Pancreas (tissue), 10 donors: ENCODE data around the gene ATP1B3. TPM values are rescaled to one million over a fixed set of nuclear protein-coding genes. Genes with fewer than 3 reads are reported as not detected.

Experiments used
- ATAC-seq, 4 donors: fragments of 200-7000 bp; cut with Tn5 transposase; one replicate each; pipeline versions ENCODE4 v1.8.0 to v1.9.1; 2020; ENCODE audit warnings: mild to moderate bottlenecking in 4 of 4, moderate library complexity in 4 of 4
- DNase-seq, 6 donors: peaks; one replicate each; pipeline ENCODE4 v3.0.0-alpha.2; 2020
- FAIRE-seq: peaks from 2 replicates; lab custom pipeline; 2012; peaks lifted over from hg19 to GRCh38; lab: Jason Lieb, UNC
- H3K27ac ChIP-seq, 4 donors: fragments of 200-600 bp; sonication (generic); 1 replicate in 3 of 4; 2 replicates in 1 of 4; pipeline versions ENCODE4 v1.5.0 to v1.8.0; 2020
- H3K27me3 ChIP-seq, 4 donors: fragments of 200-600 bp; one replicate each; pipeline ENCODE4 v1.8.0; 2021
- H3K36me3 ChIP-seq, 3 donors: fragments of 200-600 bp; sonication (generic) in 1 of 3; one replicate each; pipeline versions ENCODE4 v1.5.0 to v1.8.0; 2020 to 2021
- H3K4me1 ChIP-seq, 3 donors: fragments of 200-600 bp; one replicate each; pipeline ENCODE4 v1.8.0; 2021
- H3K4me3 ChIP-seq, 4 donors: fragments of 200-600 bp; sonication (generic) in 2 of 4; one replicate each; pipeline versions ENCODE4 v1.5.0 to v1.8.0; 2020 to 2021
- H3K9me3 ChIP-seq, 4 donors: fragments of 200-600 bp; one replicate each; pipeline ENCODE4 v1.8.0; 2021
- WGBS, 2 donors: extraction: QIAGEN DNeasy Blood & Tissue Kit; methylation state at CpG; one replicate each; pipeline ENCODE4 v1.1.7; 2013; 5-methylcytosine and 5-hydroxymethylcytosine counted together
- intact Hi-C, 3 donors: fragments of 100-400 bp; cut with DNase I; formaldehyde crosslinking; loops; one replicate each; pipeline versions ENCODE4 v1.11.1 to v1.14.2; 2022
- polyA plus RNA-seq, 2 donors: library from polyadenylated mRNA; stranded (reverse); fragments of 200-250 nt; gene quantifications; one replicate each; pipeline ENCODE4 v1.2.3, GENCODE V29; 2013
- total RNA-seq, 6 donors: library from RNA; stranded (reverse); fragmentation: NEBNext Ultra II Directional in 4 of 6; extraction: Animal tissue kit (Norgen Biotek cat#: 25700) in 4 of 6; gene quantifications; one replicate each; pipeline versions ENCODE4 v1.2.1 to v1.2.4, GENCODE V29; 2021 to 2023
- TF ChIP-seq, protein P1 (sequence below), 4 donors: fragments of 200-600 bp; sonication (generic) in 3 of 4; IDR thresholded peaks; one replicate each; pipeline versions ENCODE4 v1.5.0 to v1.8.0; 2021; ENCODE audit warnings: antibody characterized with exemption in 4 of 4
- donor health status: healthy with polysubstance abuse.
- donor health status: DM: no; HTN: no; CAD: no; lungs with moderate emphysema.
- donor health status: DM: no; HTN: no; CAD: no.
- donor health status: control.
- donor health status: control.
- donor health status: Bipolar disorder and iron deficiency.
- donor health status: DM: yes; HTN: yes; CAD: no.
- donor health status: DM: no; HTN: no; CAD: no.
- donor health status: DM: no; HTN: no; CAD: no.
- donor health status: DM: yes; HTN: yes; CAD: no.

The ATP1B3 gene
- total and polyA plus RNA-seq, 8 donors: 6.7 to 53.0 (median 21.2) TPM

DNA sequence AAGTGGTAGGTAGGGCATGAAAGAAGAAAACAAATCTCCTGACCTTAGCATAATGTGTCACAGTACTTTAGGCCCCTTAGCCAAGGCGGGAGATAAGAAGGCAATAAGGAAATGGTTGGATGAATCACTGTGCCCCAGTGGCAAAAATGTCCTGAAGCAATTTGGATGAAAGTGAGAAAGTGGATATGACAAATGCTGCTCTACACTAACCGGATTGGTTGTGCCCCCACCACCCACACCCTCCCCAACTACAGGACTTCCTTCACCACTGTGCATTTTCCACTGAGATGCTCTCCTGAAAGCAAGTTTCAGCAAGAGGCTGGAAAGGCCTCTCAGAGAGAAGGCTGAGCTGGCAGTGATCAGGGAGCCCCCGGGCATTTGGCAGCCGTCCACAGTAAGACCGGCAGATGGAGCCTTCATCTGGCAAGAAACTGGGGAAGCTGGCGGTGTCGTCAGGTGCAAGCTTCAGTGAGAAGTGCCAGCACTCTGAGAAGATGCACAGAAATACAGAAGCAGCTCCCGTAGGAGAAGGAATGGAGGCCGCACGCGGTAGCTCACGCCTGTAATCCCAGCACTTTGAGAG is 63.8 kb downstream of the ATP1B3 start:
- WGBS, 2 donors: 57 to 61% methylated on average over 12 of the region's 12 CpGs
- Histone ChIP-seq H3K27me3 (no peaks in the 10 kb centered on the region), H3K27ac (no peak overlapping the region), H3K4me1 (no peaks in the 10 kb centered on the region), H3K36me3 (no peaks in the 10 kb centered on the region), H3K4me3 (no peak overlapping the region), H3K9me3 (no peaks in the 10 kb centered on the region)
- FAIRE-seq (no peak), DNase-seq (peak in 2 of 6 donors; percentile 7 to 25), ATAC-seq (peak; percentile 15 to 78 (median 61))
- TF ChIP-seq, protein P1, sequence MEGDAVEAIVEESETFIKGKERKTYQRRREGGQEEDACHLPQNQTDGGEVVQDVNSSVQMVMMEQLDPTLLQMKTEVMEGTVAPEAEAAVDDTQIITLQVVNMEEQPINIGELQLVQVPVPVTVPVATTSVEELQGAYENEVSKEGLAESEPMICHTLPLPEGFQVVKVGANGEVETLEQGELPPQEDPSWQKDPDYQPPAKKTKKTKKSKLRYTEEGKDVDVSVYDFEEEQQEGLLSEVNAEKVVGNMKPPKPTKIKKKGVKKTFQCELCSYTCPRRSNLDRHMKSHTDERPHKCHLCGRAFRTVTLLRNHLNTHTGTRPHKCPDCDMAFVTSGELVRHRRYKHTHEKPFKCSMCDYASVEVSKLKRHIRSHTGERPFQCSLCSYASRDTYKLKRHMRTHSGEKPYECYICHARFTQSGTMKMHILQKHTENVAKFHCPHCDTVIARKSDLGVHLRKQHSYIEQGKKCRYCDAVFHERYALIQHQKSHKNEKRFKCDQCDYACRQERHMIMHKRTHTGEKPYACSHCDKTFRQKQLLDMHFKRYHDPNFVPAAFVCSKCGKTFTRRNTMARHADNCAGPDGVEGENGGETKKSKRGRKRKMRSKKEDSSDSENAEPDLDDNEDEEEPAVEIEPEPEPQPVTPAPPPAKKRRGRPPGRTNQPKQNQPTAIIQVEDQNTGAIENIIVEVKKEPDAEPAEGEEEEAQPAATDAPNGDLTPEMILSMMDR (IDR thresholded peaks at IDR 0.05): no peak
- intact Hi-C loops: no loop called here

DNA sequence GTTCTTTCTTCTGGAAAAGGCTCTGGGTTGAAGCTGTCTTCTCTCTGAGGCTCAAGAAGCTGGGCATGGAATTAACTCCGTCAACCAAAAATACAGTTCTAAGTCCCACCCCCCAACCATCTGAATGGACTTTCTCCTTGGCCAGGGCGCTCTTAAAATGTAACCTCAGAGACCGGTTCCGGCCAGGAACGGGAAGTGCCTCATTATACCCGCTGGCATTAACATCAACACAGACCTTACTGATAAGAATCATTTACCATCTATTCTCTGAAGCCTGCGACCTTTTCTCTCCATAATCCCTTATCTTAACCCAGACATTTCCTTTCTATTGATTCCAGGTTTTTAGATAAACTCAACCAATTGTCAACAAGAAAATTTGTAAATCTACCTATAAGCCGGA is 64.7 kb downstream of the ATP1B3 start:
- no peak for DNase-seq
- peak in 1 of 4 donors; percentile 41 for ATAC-seq
- 52 to 61% methylated on average over 8 of the region's 8 CpGs for WGBS, 2 donors
- Histone ChIP-seq H3K4me3 (no peak overlapping the region), H3K36me3 (no peaks in the 10 kb centered on the region), H3K27me3 (no peaks in the 10 kb centered on the region), H3K27ac (no peak overlapping the region), H3K9me3 (no peaks in the 10 kb centered on the region), H3K4me1 (no peaks in the 10 kb centered on the region)
- TF ChIP-seq, protein P1 (IDR thresholded peaks at IDR 0.05): no peak
- intact Hi-C loops: no loop called here
- FAIRE-seq: no peak

DNA sequence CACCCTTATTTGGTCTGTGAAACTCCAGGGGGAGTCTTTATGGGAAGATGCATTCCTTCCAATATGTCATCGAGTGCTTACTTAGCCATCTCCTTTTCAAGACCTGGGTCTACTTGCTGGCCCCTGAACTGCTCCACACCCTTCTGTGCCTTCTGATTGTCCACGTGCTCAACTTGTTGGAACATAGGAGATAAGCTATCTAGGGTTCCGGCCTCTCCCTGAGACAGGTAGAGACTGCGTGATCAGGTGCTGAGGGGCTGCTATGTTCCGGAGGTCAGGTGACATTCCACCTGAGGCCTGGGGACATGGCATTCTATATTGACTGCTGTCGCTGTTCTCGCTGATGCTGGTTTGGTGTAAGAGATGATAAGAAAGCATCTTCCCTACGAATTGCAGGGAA is 65.6 kb downstream of the ATP1B3 start:
- intact Hi-C loops: no loop called here
- H3K4me1 ChIP-seq: no peaks in the 10 kb centered on the region
- H3K36me3 ChIP-seq: no peaks in the 10 kb centered on the region
- 74% methylated on average over 8 of the region's 8 CpGs for WGBS, 2 donors
- no peak overlapping the region for H3K4me3 ChIP-seq
- H3K27ac ChIP-seq: no peak overlapping the region
- DNase-seq (no peak), ATAC-seq (no peak), FAIRE-seq (no peak)
- TF ChIP-seq, protein P1 (IDR thresholded peaks at IDR 0.05): no peak
- H3K27me3 ChIP-seq: no peaks in the 10 kb centered on the region
- no peaks in the 10 kb centered on the region for H3K9me3 ChIP-seq

DNA sequence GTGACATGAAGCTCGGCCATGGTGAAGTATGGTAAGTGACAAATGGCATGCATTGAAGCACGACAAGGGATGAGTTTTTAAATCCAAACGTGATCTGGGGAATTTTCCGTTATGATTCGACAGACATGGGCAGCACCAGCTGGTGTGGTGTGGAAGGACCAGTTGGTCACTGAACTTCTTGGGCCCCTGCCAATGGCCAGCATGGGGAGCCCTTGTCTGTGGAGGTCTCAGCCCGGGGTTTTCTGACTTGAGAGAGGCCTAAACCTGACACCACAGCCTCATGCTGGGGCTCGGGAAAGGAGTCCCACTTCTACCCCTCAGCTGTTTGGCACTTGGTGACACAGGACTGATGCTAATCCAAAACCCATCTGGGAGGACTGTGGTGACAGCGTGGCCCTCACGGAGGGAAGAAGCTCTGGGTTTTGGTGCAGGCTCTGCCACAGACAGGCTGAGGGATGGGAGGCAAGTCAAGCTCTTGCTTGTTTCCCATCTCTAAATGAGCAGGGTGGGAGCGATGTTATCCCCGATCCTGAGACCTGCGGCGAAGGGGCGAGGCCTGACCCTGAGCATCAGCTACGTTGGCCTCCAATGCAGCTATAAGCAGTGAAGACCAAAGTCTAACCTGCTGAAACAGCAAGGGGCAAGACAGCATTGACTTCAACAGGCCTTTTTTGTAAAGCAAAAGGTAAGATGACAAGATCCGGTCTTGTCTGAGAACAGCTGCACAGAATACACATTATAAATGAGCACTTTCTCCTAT is 69.5 kb downstream of the ATP1B3 start:
- intact Hi-C loops: no loop called here
- no peak overlapping the region for H3K27ac ChIP-seq
- 91 to 94% methylated on average over 16 of the region's 16 CpGs for WGBS, 2 donors
- H3K36me3 ChIP-seq: no peaks in the 10 kb centered on the region
- no peak for ATAC-seq
- TF ChIP-seq, protein P1 (IDR thresholded peaks at IDR 0.05): no peak
- H3K9me3 ChIP-seq: no peaks in the 10 kb centered on the region
- DNase-seq: peak in 1 of 6 donors; percentile 48
- no peaks in the 10 kb centered on the region for H3K4me1 ChIP-seq
- no peaks in the 10 kb centered on the region for H3K27me3 ChIP-seq
- H3K4me3 ChIP-seq: no peak overlapping the region
- no peak for FAIRE-seq

DNA sequence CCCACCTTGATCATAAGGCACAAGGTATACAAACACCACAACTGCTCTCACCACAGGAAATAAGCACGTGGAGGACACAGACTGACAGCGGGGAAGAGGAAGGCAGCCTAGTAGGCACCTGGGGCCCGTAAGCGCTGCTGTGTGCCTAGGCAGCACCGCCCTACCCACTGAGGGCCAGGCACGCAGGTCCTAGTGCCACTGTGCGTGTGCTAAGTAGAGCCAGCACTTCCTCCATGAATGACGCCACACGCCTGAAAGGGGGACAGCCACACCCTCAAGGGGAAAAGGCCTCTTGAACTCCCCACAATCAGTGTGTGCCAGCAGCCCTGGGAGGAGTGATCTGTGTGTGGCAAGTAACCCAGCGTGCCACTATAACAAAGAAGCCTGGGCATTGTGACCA is 73.0 kb downstream of the ATP1B3 start:
- Histone ChIP-seq H3K4me1 (no peaks in the 10 kb centered on the region), H3K36me3 (peaks cover 0 to 4% (median 0%) of the 10 kb centered on the region in 3 donors), H3K27me3 (no peaks in the 10 kb centered on the region), H3K9me3 (no peaks in the 10 kb centered on the region), H3K27ac (no peak overlapping the region), H3K4me3 (no peak overlapping the region)
- DNase-seq (peak in 1 of 6 donors; percentile 29), ATAC-seq (no peak), FAIRE-seq (no peak)
- TF ChIP-seq, protein P1 (IDR thresholded peaks at IDR 0.05): no peak
- intact Hi-C loops: no loop called here
- WGBS, 2 donors: 92 to 95% methylated on average over 10 of the region's 10 CpGs
